NAMALWA (cell line): Measurements from ENCODE around the gene TADA2B.
A peak's percentile ranks its signal among the peaks of the same experiment; 100 is the strongest.
"Not testable (repeated sequence)": the region's sequence is repeated elsewhere in the genome, so short reads cannot be mapped to it uniquely, and the experiment has no call there.

ENCODE experiments used
- DNase-seq: peaks from one replicate; pipeline ENCODE4 v3.0.0-alpha.2; 2015; ENCODE audit warnings: low spot score

Gene TADA2B

DNA sequence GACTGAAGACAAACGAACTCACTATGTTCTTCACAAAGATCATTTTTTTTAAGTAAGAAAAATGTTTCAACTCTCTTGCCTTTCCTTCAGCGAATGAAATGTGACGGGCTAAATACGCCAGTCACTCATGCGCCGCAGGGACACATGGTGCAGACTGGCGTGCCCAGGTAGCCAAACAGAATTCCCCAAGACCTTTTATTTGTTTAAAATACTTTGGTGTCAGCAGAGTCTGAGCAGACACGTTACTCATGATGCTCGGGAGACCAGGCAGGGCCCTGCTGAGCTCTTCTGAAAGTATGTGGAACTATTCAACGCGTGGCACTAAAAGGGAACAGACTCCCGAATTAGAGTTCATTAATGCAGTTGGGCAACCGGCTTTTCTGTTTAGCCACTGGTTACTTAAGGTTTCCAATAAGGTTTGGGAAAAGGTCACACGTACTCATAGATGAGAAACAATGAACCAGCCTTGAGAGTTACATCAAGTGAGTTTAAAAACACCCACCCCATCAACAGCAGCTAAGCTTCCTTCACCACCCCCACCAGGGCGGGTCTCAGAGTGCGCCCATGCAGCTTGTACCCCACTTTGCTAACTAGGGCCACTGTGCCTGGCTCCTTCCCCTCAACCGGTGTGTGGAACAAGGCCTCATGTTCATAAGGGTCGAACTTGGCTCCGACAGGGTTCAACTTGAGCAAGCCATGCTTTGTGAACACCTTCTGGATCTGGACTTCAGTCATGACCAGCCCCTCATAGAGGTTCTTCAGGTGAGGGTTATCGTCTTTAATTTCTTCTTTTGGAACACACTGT, 17.4 kb downstream of the TADA2B start:
- no peak for DNase-seq

DNA sequence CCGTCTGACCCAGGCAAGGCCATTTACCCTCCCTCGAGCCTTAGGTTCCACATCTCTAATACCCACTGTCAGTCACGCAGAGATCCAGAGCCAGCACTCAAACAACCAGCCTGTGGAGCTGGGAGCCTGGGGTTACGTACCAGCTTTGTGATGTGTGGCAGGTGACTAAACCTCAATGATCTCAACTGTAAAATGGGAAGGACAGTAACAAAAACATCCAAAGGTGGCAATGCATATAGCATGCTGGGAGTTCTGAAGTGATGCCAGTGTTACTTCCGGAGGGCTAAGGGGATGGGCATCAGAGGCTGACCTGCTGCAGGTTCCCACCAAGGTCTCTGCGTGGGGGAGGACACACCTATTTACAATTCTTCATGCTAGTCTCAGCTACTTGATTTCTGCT, 18.6 kb downstream of the TADA2B start:
- no peak for DNase-seq

DNA sequence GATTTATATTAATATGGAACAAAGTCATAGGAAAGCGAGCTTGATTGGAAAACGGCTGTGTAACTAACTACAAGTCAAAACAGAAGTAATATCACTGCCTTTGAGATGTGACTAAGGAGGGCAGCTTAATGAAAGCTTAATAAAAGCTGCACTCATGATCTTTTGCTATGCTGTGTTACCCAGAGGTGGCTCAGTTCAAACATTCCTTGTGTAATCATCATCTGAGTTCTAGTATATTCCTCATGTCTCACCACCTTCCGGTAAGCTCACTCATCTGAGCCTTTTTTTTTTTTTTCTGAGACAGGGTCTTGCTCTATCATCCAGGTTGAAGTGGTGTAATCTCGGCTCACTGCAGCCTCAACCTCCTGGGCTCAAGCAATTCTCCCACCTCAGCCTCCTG, 19.6 kb downstream of the TADA2B start:
- no peak for DNase-seq

DNA sequence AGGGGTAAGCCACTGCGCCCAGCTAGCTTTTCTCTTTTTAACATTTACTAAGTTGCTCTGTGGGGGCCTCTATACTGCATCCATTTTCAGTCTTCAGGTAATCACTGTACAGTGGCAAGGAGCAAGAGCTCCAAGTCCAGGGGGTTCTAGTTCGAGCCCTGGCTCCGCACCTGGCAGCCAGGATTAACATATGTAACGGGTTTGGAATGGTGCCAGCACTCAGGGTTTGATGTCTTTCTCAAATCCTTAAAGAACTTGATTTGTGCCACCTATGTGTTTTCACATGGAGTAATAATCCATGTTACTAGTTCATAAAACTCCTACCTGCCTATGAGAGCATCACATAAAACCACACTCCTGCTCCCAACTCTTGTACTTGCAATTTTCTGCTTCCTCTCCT, 20.2 kb downstream of the TADA2B start:
- no peak for DNase-seq

DNA sequence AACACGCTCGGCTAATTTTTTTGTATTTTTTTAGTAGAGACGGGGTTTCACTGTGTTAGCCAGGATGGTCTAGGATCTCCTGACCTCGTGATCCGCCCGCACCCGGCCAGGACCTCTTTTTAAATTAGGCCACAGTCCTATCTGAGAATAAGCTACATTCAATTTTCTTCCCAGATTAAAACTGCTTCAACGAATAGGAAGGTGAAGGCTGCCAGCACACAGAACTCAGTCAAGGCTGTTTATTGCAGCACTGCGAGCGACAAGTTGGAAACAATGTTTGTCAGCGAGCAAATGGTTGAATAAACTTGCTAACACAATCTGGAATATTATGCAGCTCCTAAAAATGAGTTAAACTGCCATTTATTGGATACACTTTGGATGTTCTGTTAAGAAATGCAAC, 22.8 kb downstream of the TADA2B start:
- DNase-seq = no peak

DNA sequence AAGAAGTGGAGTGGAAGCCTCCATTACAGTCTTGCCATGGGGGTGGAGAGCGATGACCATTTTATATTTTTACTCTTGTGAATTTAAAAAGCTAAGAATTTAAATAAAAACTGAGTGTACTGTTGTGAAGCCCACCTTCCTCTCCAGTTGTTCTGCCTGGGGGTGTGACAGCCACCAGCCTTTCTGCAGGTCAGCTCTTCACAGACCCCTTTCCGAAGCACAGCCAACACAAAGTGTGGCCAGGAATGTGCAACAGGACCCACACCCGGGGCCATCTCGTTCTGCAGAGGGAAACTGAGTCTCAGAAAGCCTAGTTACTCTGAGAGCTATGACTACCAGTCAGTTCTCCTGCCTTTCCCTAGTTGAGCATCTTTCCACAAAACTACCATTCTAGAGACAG, 23.3 kb downstream of the TADA2B start:
- no peak for DNase-seq

DNA sequence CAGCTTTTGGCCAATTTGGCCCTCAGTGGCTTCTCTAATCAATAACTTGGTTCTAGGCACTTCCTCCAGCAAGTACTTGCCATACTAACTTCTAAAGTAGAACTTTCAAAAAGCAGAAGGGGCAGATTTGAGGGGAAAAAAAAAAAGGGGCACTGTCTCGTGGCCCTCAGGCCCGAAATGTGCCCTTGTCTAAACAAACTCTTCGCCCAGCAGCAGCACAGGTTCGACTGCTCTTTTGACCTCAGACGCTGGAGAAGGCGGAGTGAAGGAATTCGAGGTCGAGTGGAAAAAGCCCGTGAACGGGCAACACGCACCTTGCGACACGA, 23.9 kb downstream of the TADA2B start:
- DNase-seq = no peak

DNA sequence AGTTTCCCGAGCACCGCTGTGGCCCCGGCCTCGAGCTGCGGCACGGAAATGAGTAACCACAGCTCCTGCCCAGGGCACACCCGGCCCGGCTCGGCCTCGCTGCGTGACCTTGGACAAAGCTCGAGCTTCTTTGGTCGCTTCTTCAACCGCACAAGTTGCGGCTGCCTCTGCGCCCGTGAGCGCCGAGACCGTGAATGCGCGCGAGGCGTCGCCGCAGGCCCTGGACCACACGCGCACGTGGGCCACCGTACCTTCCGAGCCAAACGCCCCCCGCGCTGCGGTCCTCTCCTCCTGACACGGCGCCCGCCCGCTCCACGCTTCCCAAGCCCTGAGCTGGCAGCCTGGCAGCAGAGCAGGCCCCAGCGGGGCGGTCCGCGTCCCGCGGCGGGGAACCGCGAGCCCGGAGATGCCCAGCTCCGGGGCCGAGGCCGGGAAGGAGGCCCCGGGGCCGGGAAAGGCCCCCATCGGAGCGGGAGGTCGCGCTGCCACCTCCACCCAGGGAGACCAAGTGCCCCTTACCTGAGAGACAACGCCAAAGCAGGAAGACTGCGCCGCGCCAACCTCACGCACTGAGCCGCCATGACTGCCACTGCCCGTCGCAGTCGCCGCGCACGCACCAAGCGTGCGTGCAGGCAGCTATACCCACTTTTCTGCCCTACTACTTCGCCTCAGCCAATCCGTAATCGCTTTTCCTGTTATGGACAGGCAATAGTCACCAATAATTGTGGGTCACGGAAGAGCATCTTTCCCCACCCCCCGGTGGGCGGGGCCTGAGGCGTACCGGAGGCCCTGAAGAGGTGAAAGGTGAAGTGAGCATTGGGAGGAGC, 24.5 kb downstream of the TADA2B start, which contains the start of gene GRPEL1:
Gene GRPEL1, minus strand, starts transcription at position 613 of the 827 bp plus-strand sequence. Its CDS starts 32 bp downstream, at position 581.
- peak; percentile 100 for DNase-seq

DNA sequence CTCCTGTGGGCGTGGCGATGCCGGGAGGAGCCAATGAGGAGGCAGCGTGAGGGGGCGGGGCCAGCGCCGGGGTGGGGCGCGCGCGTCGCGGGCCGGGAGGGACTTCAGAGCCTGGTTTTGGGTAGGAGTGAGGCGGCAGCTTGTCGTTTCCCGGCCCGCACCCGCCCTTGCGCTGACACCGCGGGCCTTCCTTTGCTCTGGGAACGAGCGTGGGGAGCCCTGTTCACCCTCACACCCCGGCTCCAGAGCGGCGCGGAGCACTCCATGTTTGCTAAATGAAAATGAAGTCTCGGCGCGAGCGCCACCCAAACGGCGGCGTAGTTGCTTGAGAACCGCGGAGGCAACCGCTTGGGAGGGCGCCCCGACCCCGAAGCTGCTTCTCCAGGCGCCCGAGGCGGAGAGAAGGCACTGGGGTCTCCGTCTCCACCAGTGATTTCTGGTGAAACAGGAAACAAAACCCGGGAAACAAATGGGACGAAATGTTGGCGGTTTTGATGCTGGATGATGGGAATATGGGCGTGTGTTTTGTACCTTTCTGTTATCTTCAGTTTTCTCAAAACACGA, 25.2 kb downstream of the TADA2B start:
- no peak for DNase-seq

DNA sequence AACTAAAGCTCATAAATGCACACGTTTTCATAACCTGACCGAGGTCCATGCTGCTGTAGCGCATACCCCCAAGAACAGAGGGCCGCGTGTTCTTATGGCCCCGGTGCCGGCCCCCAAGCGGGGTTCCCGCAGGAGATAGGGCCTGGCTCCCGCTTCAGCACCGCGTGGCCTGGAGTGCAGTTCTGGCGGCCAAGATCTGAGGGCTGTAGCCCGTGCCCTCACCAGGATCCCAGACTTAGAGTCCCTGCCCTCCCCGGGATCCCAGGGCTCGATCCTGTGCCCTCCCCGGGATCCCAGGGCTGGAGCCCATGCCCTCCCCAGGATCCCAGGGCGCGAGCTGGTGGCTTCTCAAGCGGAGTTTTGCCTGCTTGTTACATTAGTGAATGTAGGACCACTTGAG, 25.7 kb downstream of the TADA2B start:
- DNase-seq = no peak

DNA sequence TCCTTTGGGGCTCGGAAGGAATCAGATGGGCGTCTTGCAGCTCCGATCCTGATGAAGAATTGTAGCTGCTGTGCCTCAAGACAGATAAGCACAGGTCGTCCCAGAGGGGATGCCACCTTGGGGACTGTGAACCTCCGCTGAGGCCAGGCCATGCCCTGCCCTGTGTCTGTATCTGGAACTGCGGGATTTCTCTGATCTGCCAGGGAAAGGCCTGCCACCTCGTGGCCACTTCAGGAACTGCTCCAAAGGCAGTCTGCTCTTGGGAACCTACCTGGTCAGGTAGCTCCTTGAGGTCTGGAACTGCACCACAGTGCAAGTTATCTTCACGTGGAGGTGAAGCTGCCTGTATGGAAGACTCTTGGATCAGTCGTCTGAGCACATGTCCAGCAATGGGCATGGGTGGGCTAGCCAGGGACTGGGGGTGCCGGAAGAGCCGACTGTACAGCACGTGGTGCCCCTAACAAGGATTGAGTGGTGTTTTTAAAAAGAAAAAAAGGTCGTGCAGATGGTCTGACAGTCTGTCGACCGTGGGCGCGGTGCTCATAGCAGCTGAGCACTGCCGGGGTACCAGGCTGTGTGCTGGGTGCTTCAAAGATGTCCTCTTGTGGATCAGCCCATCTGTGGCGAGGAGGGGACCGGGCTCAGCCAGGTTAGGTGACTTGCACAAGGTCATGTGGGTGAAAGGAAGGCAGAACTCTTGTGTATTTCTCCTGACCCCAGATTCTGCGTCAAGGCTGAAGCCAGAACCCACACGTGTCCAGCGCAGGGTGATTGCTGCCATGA, 27.7 kb downstream of the TADA2B start:
- DNase-seq = peak; percentile 88

DNA sequence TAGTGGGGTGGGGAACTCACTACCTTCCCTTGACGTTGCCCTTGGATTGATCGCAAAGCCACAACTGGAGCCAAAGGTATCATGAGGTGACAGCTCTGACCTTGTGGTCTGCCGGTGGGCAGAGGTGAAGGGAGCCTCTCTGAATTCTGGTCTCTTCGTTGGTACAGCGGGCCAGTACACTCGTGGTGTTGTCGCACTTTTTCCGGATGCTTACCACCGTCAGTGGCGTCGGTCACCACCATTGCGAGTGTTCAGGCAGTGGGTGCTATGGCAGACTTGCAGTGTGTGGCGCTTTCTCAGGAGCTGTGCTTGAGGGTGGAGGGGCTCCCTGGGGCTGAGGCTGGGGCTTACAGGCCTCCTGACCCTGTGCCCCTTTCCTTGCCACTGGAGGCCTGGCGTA, 29.9 kb downstream of the TADA2B start:
- DNase-seq = no peak

DNA sequence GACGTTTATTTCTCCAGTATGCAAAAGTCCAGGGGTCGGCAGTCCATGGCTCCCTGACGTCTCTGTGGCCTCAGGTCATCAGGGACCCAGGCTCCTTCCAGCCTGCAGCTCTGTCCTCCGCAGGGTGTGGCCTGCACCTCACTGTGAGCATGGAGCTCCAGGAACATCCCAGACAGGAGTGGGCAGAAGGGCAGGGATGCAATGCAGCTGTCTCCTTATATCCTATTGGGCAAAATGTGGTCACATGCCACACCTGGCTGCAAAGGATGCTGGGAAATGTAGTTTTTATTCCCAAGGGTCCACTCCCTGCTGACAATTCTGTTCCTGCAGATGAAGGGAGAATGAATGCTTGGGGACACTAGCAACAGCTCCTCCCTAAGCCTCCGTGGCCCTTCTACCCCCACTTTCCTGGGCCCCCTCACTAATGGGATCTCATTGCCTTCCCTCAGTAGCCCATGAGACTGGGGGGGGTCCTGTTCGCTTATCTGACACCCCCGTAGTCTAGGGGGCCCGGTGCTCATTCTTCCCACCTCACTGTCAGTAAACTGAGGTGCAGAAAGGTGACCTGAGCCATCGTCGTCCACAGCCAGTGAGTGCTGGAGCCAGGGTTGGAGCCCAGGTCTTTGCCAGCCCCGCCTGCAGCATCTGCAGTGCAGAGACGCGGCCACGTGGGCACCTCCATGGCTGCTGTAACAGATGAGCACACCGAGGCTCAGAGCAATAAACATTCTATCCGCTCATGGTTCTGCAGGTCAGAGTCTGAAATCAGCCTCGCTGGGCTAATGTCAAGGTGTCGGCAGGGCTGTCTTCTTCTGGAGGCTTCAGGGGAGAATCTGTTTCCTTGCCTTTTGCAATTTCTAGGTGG, 30.6 kb downstream of the TADA2B start:
- peak; percentile 66 for DNase-seq

DNA sequence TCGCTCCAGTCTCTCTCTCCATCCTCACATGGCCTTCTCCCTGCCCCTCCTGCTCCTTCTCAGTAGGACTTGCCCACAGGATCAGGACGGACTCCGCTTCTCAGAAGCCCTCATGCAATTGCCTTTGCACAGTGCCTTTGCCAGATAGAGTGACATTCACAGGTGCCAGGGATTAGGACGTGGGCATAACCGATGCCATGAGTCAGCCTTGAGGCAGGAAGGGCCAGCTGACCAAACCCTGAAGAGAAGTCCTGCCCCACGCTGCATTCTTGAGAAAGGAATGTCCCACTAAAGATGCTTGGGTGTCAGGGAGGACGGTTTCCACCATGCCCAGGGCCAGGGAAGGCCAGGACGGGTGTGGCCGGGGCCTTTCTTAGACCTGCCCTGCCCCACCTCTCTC, 31.3 kb downstream of the TADA2B start:
- no peak for DNase-seq

DNA sequence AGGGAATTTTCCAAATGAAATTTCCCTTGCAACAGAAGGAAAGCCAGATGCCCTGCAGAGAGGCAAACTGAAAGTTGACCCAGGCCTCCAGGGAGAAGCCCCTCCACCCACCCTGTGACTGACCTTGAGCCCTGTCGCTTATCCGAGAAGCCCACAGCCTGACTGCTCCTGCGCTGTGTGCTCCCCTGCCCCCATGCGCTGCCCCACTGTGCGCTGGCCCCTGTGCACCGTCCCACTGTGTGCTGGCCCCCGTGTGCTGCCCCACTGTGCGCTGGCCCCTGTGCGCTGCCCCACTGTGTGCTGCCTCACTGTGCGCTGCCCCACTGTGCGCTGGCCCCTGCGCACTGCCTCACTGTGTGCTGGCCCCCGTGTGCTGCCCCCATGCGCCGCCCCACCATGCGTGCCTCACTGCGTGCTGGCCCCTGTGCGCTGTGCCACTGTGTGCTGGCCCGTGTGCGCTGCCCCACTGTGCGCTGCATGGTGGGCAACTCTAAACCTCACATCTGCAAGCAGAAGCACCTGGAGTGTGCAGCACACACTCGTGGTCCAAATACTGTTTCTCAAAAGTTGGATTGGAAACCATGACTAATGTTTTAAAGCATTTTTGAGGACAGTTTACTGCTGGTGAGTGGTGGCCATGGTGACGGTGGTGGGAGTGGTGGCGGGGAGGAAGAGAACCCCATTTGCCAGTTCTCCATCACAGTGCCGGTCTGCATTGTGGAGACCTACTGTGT, 33.0 kb downstream of the TADA2B start:
- DNase-seq = no peak

DNA sequence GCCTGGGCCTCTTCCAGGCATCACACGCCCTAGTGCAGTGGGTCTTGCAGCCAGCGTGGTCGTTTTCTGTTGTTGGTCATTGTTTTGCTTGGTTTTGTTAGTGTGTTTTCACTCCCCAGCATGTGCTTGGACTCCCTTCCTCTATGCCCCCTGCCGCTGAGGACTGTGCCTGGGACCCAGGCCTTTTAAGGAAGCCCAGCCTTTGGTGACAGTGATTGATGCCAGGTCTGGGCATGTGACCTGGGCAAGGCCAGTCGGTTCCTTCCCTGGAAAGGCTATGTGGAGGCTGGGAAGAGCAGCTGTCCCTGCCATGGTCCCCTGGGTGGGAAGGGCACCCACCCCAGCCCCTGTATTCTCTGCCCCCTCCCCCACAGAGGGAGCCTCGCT, 33.5 kb downstream of the TADA2B start:
- DNase-seq = no peak

DNA sequence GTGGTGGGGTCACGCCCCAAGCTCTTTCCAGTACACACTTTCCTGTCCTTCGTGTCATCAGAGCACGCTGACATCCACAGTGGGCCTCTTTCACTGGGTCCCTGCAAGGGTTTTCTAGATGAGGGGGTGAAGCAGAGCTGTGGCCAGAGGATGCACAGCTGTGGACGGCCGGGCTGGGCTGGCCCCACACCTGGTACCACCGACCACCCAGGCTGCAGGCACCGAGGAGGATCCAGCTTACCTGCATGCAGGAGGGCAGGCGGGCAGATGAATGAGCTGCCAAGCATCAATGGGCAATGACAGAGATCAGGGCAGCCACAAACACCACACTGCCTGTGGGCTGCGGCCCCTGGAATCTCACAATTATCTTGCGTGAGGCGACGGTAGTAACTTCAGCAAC, 34.2 kb downstream of the TADA2B start:
- DNase-seq = no peak

DNA sequence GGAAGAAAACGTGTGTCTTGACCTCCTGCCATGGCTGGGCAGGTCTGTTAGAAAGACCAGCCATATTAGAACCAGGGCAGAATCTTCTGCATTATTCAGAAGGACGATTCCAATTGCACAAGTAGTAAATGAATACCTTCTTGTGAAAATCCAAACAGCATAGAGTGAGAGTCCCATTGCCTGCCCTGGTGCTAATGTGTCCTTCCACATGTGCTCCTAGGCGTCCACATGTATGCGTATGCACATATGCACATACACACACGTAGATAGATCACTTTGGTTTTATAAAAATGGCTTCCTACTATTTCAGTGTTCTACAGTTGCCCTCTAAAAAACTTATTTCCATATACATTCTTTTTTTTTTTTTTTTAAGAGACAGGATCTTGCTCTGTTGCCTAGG, 34.9 kb downstream of the TADA2B start:
- no peak for DNase-seq

DNA sequence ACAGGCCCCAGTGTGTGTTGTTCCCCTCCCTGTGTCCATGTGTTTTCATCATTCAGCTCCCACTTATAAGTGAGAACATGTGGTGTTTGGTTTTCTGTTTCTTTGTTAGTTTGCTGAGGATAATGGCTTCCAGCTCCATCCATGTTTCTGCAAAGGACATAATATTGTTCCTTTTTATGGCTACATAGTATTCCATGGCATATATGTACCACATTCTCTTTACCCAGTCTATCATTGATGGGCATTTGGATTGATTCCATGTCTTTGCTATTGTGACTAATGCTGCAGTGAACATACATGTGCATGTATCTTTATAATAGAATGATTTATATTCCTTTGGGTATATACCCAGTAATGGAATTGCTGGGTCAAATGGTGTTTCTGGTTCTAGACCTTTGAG, 36.3 kb downstream of the TADA2B start:
- not testable (repeated sequence) for DNase-seq

DNA sequence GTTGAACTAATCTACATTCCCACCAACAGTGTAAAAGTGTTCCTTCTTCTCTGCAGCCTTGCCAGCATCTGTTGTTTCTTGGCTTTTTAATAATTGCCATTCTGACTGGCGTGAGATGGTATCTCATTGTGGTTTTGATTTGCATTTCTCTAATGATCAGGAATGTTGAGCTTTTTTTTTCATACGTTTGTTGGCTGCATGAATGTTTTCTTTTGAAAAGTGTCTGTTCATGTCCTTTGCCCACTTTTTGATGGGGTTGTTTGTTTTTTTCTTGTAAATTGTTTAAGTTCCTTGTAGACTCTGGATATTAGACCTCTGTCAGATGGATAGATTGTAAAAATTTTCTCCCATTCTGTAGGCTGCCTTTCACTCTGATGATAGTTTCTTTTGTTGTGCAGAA, 36.7 kb downstream of the TADA2B start:
- DNase-seq = not testable (repeated sequence)
